NCI-H2196 (cell line): ENCODE results near the gene MTM1.
A peak's percentile ranks its signal among the peaks of the same experiment; 100 is the strongest.

Experiments
- DNase-seq: peaks from one replicate; lab custom pipeline; 2025; ENCODE audit not compliant: unreplicated experiment; lab: John Stamatoyannopoulos, UW

Gene MTM1

DNA sequence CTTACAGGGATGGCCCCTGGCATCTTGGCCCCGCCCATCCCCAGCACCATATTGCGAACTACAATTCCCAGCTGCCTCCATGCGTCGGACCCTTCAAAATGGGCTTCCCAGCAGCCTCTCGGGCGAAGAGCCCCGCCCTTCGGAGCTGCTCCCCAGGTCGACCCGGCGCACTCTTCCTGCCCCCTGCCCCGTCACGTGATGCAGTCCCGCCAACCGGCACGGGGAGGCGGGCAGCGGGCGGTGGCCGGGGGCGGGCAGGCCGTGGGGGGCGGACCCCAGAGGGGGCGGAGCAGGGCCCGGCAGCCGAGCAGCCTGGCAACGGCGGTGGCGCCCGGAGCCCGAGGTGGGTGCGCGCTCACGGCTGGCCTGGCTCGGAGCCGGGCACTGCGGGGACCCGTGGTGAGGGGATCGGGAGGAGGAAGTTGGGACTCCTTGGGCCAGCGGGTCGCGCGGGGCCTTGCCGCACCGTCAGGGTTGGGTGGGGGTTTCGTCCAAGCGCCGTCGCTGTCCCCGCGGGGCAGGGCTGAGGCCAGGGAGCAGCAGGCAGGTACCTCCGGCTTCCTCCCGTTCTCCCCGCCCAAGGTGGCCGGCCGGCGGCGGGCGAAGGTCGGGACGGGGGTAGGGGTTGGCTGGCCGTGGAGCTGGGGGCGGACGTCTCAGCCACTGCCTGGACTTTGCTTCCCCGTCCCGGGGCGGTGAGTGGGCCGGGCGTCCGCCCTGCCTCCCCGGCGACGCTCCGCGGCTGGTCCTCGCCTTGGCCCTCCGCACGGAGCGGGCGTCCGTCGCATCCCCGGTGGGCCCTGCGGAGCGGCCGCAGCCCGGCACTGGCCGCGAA, at the start of gene MTM1:
MTM1 (plus strand) TSS at position 302 of the 835 bp plus-strand sequence. CDS start 23,994 bp downstream, outside the sequence.
- DNase-seq: peak; percentile 88

DNA sequence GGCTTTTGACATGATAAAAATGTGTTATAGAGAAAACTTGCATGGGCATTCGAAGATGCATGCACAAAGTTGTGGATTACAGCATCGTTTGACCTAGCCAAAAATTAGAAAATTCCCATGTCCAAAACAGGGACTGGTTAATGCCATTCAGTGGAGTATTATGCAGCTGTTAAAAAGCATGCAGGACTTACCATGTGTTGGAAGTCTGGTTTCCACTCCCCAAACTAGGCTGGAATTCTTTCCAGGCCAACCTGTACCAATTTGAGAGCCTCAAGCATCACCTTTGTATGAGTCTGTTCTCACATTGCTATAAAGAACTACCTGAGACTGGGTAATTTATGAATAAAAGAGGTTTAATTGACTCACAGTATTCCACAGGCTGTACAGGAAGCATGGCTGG, 45.9 kb upstream of the MTM1 start:
- DNase-seq: no peak

DNA sequence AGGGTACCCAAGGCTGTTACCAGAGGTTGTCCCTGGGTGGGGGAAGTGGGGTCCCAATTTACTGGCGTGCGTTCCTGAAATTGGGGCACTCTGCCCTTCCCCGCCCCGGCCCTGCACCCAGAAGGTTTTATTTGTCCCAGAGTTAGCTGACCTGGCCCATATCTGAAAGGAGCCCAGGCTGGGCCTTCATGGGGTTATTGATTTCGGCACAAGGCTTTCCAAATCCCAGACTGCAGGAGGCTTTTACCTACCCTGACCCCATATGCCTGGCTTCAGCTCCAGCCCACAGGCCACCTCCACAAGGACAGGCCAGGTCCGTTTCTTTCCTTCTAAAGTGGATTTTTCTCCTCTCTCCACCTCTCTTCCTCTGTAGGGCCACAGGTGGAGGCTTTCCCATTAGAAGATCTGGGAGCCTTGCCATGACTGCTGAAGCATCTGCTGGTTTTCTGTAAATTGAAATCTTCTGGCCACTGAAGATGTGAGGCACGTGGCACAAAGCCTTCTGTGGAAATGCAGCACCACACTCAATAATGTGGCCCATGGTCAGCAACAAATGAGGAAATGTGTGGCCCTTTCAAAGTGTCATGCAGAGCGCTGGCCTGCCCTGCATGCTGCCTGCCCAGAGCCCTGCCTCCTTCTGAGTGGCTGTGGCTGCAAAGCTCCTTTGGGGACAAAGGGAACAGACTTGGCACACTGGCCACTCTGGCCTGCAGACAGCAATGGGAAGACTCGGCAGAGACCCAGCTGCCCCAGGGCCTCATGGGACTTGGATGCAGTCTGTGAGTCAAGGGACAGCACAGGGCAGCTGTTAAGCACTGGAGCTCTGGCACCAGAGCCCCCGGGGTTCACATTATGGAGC, 43.1 kb upstream of the MTM1 start:
- DNase-seq: no peak

DNA sequence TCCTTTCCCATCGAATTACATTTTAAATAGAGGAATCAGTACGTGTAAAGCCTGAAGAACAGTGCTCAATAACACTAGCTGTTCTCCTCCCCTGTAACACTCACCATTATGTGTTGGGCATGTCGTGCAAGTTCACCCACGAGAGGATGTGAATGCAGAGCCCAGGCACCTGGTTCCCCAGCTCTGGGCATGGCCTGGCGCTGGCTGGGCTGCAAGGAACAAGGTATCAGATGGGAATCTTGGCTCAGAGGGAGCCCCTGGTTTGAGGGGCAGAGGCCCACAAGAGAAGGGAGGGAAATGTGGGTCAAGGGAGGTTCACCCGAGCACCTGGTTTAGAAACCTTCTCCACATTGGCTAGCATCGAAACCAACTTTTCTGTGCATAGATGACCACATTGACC, 41.7 kb upstream of the MTM1 start:
- DNase-seq: no peak

DNA sequence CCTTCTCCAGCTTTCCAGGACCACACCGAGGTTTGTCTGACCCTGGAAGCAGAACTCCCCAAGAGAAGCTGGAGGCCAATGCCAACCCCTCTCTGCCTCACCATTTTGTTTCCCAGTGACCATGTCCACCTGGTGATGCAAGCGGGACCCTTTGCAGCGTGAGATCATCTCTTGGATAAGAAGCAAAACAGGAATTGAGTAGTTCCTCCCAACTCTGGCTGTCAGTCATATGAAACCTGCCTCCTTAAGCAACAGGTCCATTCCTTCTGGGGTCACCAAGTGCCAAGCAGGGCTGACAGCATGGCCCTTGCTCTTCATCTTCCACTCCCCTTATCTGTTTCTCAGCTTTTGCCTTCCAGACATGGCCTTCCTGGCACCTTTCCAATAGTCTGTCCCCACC, 41.3 kb upstream of the MTM1 start:
- DNase-seq: no peak

DNA sequence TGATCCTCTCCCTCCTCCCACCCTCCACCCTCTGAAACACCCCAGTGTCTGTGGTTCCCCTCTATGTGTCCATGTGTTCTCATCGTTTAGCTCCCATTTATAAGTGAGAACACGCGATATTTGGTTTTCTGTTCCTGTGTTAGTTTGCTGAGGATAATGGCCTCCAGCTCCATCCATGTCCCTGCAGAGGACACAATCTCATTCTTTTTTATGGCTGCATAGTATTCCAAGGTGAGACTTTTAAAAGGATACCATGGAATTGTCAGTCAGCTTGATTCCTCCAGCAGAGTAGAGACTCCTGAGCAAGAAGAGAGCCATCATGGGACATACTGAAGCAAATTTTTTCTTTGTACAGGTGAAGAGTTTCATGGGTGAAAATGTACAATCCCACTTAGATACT, 38.8 kb upstream of the MTM1 start:
- DNase-seq: no peak

DNA sequence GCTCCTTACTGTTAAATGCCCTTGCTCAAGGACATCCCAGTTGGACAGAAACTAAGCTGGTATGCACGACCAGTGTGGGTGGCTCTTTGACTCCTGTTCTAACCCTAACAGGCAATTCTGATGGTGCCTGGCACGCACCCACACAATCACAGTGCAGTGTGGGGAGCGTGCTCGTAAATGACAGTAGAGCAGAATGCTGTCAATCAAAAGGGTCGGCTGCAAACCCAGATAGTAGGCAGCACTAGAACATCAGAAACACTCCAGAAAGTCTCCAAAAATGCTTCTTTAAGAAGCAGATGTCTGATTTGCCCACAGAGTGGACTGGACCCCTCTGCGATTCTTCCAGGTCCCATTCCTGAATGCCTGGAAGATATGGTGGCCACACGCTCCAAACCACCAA, 37.6 kb upstream of the MTM1 start:
- no peak for DNase-seq

DNA sequence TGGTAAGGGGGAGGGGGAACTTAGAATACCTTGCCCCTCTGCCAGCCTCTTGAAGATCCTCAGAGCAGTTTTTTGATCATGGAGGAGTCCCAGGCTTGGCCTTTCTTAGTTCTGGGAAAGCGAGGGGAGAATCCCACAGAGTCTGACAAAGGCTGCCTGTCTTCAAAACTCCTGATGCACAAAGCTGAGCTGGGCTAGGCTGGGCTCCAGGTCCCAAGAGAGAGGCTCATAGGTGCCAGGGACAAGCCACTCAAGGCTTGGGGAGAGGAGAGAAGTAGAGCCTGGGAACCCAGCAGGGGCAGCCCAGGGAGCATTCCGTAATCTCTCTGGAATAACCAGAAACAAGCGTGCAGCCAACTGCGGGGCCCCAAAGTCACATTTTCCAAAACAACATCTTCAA, 37.0 kb upstream of the MTM1 start:
- no peak for DNase-seq

DNA sequence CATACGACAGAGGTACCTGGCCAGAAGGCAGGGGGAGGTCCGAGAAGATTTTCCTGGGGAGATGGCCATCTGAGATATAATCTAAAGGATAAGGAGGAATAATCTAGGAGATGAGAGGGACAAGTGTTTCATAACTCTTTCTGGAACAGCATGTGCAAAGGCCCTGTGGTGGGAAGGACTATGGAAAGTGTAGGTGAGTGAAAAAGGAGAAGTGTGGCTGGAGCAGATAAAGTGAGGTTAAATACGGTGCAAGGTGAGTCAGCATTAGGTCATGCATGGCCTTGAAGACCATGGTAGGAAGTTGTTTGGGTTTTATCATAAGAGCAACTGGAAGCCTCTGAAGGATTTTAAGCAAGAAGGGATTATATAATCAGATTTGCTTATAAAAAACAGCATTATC, 34.6 kb upstream of the MTM1 start:
- no peak for DNase-seq

DNA sequence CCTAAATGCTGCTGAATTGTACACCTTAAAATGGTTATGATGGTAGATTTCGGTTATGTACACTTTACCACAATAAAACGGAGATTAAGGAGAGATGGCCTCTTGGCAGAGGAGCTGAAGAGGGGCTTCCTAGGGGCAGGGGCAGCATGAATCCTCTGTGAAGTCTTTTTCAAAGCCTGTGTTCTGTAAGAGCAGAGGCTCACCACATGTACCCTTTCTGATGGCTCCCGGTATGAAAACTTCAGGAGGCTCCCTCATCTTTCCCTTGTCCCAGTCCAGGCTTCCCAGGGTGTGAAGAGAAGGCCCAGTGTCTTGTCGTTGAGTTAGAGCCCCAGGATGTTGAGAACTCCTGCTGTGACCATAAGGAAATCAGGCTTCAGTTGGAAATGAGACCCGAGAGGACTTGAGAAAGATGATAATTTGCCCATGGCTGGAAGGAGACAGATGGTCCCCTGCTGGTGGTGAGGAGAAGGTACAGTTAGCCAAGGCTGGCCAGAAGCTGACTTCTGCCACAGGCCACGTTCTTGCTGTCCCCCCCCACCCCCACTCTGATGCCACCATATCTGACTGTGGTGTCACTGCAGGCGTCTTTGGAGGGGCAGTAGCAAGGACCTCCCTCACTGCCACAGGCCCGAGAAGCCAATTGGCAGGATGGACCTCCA, 31.8 kb upstream of the MTM1 start:
- DNase-seq: no peak

DNA sequence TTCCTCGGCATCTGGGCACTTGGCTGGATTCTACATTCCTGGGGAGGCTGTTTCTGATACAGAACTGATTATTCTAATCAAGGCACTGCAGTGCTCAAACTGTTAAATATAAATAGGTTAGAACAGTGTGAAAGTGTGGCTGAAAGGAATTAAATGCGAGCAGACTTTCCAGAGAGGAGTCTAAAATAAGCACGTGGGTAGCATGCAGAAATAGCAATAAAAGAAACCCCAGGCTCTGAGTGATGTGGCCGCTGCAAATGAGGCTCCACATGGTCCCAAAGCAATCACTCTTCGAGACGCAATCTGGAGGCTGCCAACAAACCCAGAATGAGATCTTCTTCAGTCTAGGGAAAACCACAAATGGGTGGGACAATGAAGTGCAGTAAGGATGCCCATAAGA, 30.6 kb upstream of the MTM1 start:
- no peak for DNase-seq

DNA sequence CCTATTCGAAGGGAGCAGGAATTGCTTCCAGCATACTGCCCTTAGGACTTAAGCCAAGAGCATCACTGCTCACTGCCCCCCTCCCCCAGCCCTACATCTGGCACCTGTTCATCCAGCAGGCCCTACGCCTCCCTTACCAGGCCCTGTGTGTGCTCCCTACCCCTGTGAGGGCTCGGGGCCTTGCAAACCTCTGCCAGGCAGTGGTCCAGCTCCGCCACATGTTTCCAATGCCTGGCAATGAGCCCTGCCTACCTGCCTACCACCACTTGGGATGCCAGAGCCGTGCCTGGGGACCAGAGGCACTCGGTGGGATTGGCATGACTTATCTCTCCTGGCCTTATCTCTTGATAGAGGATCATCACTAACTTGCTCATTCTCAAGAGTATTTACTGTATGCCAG, 27.5 kb upstream of the MTM1 start:
- no peak for DNase-seq

DNA sequence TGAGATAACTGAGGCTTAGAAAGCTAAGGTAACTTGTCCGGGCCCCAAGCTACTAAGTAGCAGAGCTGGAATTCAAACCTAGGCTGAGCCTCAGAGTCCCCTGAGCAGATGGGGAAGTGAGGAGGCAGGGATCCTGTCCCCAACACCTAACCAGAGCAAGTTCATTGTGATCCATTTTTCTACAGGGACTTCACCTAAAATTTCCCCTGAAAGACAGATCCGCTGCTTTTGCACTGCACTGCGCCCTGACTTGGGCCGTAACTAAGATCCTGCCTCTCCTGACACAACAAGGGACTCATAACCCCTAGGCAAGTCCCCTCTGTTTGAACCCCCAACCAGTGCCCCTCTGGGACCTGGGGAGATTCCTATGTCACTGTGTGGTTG, 25.6 kb upstream of the MTM1 start:
- no peak for DNase-seq

DNA sequence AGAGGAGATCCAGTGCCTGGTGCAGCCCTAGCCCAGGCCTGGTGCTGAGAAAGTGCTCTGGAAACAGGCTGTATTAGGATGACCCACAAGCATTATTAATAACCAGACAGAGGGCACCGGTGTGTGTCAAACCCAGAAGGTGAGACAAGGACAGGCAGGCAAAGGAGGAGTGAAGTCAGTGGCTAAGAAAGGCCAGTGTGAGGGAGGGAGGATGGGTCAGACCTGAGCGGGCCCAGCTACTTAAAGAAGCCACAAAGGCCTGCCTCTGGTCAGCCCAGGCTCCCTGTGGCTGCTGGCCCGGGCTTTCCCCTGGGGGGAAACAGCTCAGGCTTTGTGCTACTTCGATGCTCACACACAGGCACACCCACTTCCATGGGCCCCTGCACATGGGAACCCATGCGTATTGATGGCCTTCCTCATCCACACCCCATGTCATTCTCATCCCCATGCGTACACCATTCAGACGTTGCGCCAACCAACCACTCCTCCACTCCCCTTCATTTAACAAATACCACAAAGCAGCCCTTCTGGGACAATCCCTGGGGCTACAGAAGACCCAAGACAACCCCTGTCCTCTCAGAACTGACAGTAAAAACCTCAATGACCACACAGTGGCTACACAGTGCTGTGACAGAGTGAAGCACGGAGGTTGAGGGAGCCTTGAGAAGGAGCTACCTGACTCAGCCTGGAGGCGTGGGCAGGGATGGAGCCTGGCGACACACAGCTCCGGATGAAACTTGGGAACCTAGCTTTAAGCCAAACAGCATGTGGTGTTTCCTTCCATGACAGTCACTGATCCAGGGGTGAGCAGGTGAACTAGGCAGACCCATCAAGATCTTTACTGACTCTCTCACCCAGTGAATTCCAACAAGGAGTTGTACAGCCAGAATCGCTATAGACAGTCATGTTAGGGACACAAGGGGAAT, 24.9 kb upstream of the MTM1 start:
- DNase-seq: no peak

DNA sequence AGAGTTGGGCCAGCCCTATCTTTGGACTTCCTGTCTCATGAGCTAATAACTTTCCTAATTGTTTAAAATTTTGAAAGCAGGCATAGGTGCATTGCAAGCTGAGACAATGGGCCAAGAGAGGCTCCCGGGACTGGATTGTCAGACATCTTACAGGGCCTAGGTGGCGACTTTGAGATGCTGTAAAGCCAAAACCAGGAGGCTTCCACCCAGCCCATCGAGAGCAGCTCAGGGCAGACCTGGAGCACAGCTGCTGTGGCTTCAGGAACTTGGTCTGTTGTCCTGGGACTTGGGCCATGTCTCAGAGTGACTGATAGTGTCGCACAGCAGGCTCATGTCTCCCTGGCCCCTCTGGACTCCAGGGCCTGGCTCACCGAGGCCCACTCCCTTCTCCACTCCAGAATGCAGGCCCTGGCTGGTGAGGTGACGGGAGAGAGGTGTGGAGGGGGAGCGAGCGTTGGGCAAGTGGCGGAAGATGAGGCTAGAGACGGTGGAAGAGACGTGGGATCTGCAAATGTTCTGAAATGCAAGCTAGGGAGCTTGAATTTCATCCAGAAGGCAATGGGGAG, 24.1 kb upstream of the MTM1 start:
- no peak for DNase-seq

DNA sequence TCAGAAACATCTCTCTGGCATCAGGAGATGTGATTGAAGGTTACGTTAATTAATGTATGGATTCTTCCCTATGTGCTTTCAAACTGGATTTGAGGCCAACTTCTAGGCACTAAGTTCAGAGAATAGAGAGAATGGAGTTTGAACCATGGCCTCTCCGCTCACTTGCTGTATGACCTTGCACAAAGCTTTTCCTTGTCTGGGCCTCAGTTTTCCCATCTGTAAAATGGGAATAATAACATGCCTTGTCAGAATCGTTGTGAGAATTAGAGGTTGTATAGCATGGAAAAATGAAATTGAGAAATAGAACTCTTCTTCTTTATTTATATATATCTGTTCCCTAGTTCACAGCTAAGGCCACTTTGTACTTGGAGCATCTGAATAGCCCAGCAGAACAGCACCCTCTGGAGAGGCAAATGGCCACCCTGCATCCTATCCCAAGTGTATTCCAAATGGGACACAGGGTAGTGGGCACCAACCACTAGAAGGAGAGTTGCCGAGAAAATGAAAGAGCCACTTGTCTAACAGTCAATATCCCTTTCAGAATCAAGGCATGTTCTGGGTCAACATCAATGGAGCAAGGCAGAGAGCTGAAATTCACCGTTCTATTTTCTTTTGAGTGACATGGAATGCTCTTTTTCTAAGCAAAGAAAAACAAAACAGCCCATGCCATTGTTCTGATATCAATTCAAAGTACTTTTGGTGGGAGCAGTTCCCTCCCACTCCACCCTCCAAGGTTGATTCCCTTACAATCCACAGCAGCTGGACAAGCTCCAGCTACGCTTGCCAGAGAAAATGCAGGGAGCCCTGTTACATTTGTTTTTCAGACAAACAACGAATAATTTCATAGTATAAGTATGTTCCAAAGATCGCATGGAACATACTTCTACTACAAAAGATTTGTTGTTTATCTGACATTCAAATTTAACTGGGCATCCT, 23.3 kb upstream of the MTM1 start:
- DNase-seq: no peak

DNA sequence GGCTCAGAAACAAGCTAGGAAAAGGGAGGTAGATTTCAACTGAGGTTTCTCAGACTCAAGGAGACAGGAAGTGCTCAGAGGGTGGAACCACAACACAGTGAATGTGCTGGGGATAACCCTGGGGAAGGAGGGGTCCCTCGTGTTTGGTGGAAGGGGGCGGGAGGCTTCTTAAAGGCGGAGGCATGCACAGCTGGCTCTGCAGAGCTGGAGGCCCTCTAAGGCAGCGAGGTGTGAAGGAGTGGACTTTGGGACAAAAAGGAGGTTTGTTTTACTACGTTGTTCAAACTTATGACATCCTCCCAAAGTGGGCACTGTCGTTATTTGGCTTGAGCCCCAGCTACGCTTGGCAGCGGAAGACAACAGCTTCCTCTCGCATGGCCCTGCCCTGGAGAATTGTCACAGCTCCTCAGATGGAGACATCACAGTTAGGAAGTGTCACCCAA, 21.7 kb upstream of the MTM1 start:
- no peak for DNase-seq

DNA sequence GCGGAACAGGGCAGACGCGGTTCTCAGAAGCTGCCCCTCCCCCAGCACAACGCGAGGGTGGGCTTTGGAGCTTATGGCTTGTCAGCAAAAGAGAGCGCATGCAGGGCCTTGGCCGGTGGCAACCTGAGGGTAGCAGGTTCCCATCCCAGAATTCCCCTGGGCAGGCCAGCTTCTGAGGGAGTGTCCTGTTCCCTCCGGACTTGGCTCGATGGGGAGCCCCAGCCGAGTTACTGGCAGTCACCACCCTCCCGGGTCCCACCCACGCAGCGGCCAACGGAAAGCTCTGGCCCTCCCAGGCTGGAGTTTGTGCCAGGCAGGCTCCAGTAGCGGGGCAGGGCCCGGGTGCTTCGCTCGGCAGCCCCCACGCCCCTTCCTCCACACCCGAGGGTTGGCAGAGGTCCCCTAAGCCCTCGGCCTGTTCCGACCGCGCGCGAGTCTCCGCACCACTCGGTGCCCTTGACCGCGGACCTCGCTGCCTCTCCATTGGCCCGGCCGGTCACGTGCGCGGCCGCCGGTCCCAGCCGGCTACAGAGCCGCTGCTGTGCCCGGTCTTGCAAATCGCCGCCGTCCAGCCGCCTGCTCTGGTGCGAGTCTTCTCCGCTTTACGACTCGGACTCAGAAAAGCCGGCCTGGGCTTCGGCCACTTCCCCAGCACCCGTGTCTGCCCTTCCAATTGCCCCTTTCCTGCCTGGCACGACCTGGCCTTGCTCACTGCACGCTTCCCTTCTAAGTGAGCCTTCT, 20.9 kb upstream of the MTM1 start:
- no peak for DNase-seq

DNA sequence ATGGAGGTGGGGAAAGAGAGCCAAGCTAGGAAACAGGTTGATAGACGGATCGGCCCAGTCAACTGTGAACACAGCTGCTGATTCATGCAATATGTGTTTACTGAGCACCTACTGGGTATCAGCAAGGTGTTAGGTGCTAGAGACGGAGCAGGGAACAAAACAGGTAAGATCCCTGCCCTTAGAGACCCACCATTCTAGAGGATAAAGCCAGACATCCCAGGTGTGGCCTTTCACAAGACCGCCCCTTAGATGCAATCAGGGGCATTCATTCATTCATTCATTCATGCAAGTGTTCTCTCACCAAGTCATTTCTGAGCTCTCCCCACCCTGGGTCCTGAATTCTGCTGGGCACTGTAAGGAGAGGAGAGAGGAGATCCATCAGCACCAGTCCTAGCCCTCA, 20.2 kb upstream of the MTM1 start:
- no peak for DNase-seq
